HepG2 (cell line): ENCODE data around the gene ZNF19. TPM values are rescaled to one million over a fixed set of nuclear protein-coding genes. Genes with fewer than 3 reads are reported as not detected.
A peak's percentile ranks its signal among the peaks of the same experiment; 100 is the strongest.

Experiments
- ADNP ChIP-seq: sonication (generic); formaldehyde crosslinking; IDR thresholded peaks from 2 replicates; pipeline ENCODE4 v1.4.0; 2020; ENCODE audit warnings: missing genetic modification reagents
- ATF4 ChIP-seq, 2 experiments: fragments of 450-650 bp in 1 of 2; sonication (generic) in 1 of 2; formaldehyde crosslinking; IDR thresholded peaks; 2 replicates each; pipeline versions ENCODE4 v1.5.0 to v1.8.0; 2020 to 2022; ENCODE audit warnings: mild to moderate bottlenecking in 1 of 2, missing genetic modification reagents in 1 of 2
- CBFB ChIP-seq: sonication (generic); formaldehyde crosslinking; IDR thresholded peaks from 2 replicates; pipeline ENCODE4 v1.4.0; 2020; ENCODE audit warnings: missing genetic modification reagents
- ETV5 ChIP-seq: IDR thresholded peaks from 2 replicates; pipeline ENCODE4 v1.6.1; 2018; ENCODE audit warnings: missing biosample characterization, missing genetic modification reagents, inconsistent platforms, borderline replicate concordance
- FOXK2 ChIP-seq: fragments of 450-650 bp; IDR thresholded peaks from 2 replicates; pipeline ENCODE4 v1.6.1; 2016
- ISL2 ChIP-seq: sonication (generic); formaldehyde crosslinking; IDR thresholded peaks from 2 replicates; pipeline ENCODE4 v1.5.0; 2020; ENCODE audit warnings: missing genetic modification reagents
- KDM6A ChIP-seq: IDR thresholded peaks from 2 replicates; pipeline ENCODE4 v1.6.1; 2016; ENCODE audit warnings: low read depth
- MXI1 ChIP-seq: IDR thresholded peaks from 3 replicates; pipeline ENCODE4 v1.6.1; 2012; ENCODE audit warnings: low read depth, low read length, inconsistent platforms, borderline replicate concordance
- NFE2L1 ChIP-seq: sonication (generic); formaldehyde crosslinking; IDR thresholded peaks from 2 replicates; pipeline ENCODE4 v1.4.0; 2020; ENCODE audit warnings: missing genetic modification reagents, mild to moderate bottlenecking, borderline replicate concordance
- RBM22 ChIP-seq: fragments of 200-400 bp; formaldehyde crosslinking; optimal IDR thresholded peaks from 2 replicates; pipeline ENCODE3; 2017; ENCODE audit warnings: mild to moderate bottlenecking, low read length, moderate library complexity
- SRSF1 ChIP-seq: fragments of 200-400 bp; formaldehyde crosslinking; optimal IDR thresholded peaks from 2 replicates; pipeline ENCODE3; 2017; ENCODE audit warnings: mild to moderate bottlenecking, low read depth, low read length, moderate library complexity
- TBX2 ChIP-seq: sonication (generic); formaldehyde crosslinking; IDR thresholded peaks from 2 replicates; pipeline ENCODE4 v1.5.0; 2020; ENCODE audit warnings: missing genetic modification reagents, mild to moderate bottlenecking, borderline replicate concordance
- WIZ ChIP-seq: sonication (generic); formaldehyde crosslinking; IDR thresholded peaks from 2 replicates; pipeline ENCODE4 v1.5.1; 2020; ENCODE audit warnings: mild to moderate bottlenecking, missing genetic modification reagents
- ZBTB8A ChIP-seq: sonication (generic); formaldehyde crosslinking; IDR thresholded peaks from 2 replicates; pipeline ENCODE4 v1.4.0; 2020; ENCODE audit warnings: mild to moderate bottlenecking, low read depth, missing genetic modification reagents, borderline replicate concordance
- ZNF20 ChIP-seq: sonication (generic); formaldehyde crosslinking; IDR thresholded peaks from 2 replicates; pipeline ENCODE4 v1.4.0; 2020; ENCODE audit warnings: mild to moderate bottlenecking, moderate library complexity, missing genetic modification reagents
- ZNF513 ChIP-seq: sonication (generic); formaldehyde crosslinking; conservative IDR thresholded peaks from 2 replicates; pipeline ENCODE4 v1.5.0; 2020; ENCODE audit warnings: missing genetic modification reagents
- ZNF816 ChIP-seq: sonication (generic); formaldehyde crosslinking; IDR thresholded peaks from 2 replicates; pipeline ENCODE4 v1.8.0; 2022; ENCODE audit warnings: missing genetic modification reagents, mild to moderate bottlenecking, borderline replicate concordance
- polyA plus RNA-seq, 8 experiments: library from polyadenylated mRNA; depleted of rRNA in 3 of 8; stranded (reverse) in 7 of 8; unstranded in 1 of 8; fragments of >200 nt; fragmentation: Illumina TruSeq in 4 of 8; extraction: Trizol in 4 of 8; gene quantifications; 2 replicates each; pipeline versions ENCODE4 v1.2.1 to v1.2.3, GENCODE V29; 2011 to 2016; ENCODE audit warnings: low read depth in 4 of 8, missing spikeins in 1 of 8, mixed read lengths in 1 of 8; ENCODE audit not compliant: insufficient read depth in 1 of 8
- total RNA-seq, 5 experiments: library from RNA; depleted of rRNA; stranded (reverse); fragments of >200 nt; fragmentation: Illumina TruSeq; extraction: Trizol; gene quantifications; 2 replicates each; pipeline ENCODE4 v1.2.3, GENCODE V29; 2016; ENCODE audit warnings: low read depth in 1 of 5
- TF ChIP-seq, protein P1 (sequence below): sonication (generic); formaldehyde crosslinking; IDR thresholded peaks from 2 replicates; pipeline ENCODE4 v1.4.0; 2020; ENCODE audit warnings: missing genetic modification reagents, borderline replicate concordance
- TF ChIP-seq, protein P2 (sequence below): sonication (generic); formaldehyde crosslinking; IDR thresholded peaks from 2 replicates; pipeline ENCODE4 v1.4.0; 2020; ENCODE audit warnings: missing genetic modification reagents, borderline replicate concordance
- TF ChIP-seq, protein P3 (sequence below): sonication (generic); formaldehyde crosslinking; IDR thresholded peaks from 2 replicates; pipeline ENCODE4 v1.4.0; 2020; ENCODE audit warnings: missing genetic modification reagents; ENCODE audit errors: not compliant biosample characterization

Gene ZNF19
- total and polyA plus RNA-seq, 2 of the 13 experiments (the other 11 are each of a cell fraction or from before 2014, with no cell fraction given), result 3.2 to 5.8 TPM

- TF ChIP-seq KDM6A (no peak; the same call in 1 of the 2 replicates), ZBTB8A (CRISPR knock-in tag) (peak; percentile 91), WIZ (peak; percentile 90), ISL2 (CRISPR knock-in tag) (peak; percentile 92), NFE2L1 (CRISPR knock-in tag) (no peak; the same call in 1 of the 2 replicates), RBM22 (peak; percentile 99), ZNF20 (CRISPR knock-in tag) (no peak), SRSF1 (no peak), CBFB (CRISPR knock-in tag) (peak; percentile 84), TBX2 (peak; percentile 93), MXI1 (0 out of 3 replicates have a peak, but pooled peaks have one; percentile 70), ETV5 (peak; percentile 77; the same call in 1 of the 2 replicates), FOXK2 (peak; percentile 66), ADNP (CRISPR knock-in tag) (peak; percentile 74; the same call in 1 of the 2 replicates), ATF4 (CRISPR knock-in tag; IDR thresholded peaks at IDR 0.05) (peak in 1 of 2 experiments; percentile 79; a peak in 1 of 4 replicates), ZNF513 (peak; percentile 91), ZNF816 (CRISPR knock-in tag) (0 out of 2 replicates have a peak, but pooled peaks have one; percentile 38)
- TF ChIP-seq, protein P1, sequence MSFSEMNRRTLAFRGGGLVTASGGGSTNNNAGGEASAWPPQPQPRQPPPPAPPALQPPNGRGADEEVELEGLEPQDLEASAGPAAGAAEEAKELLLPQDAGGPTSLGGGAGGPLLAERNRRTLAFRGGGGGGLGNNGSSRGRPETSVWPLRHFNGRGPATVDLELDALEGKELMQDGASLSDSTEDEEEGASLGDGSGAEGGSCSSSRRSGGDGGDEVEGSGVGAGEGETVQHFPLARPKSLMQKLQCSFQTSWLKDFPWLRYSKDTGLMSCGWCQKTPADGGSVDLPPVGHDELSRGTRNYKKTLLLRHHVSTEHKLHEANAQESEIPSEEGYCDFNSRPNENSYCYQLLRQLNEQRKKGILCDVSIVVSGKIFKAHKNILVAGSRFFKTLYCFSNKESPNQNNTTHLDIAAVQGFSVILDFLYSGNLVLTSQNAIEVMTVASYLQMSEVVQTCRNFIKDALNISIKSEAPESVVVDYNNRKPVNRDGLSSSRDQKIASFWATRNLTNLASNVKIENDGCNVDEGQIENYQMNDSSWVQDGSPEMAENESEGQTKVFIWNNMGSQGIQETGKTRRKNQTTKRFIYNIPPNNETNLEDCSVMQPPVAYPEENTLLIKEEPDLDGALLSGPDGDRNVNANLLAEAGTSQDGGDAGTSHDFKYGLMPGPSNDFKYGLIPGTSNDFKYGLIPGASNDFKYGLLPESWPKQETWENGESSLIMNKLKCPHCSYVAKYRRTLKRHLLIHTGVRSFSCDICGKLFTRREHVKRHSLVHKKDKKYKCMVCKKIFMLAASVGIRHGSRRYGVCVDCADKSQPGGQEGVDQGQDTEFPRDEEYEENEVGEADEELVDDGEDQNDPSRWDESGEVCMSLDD (CRISPR knock-in tag), result peak; percentile 87; the same call in 1 of the 2 replicates
- TF ChIP-seq, protein P2, sequence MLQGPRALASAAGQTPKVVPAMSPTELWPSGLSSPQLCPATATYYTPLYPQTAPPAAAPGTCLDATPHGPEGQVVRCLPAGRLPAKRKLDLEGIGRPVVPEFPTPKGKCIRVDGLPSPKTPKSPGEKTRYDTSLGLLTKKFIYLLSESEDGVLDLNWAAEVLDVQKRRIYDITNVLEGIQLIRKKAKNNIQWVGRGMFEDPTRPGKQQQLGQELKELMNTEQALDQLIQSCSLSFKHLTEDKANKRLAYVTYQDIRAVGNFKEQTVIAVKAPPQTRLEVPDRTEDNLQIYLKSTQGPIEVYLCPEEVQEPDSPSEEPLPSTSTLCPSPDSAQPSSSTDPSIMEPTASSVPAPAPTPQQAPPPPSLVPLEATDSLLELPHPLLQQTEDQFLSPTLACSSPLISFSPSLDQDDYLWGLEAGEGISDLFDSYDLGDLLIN, result peak; percentile 9; the same call in 1 of the 2 replicates
- TF ChIP-seq, protein P3, sequence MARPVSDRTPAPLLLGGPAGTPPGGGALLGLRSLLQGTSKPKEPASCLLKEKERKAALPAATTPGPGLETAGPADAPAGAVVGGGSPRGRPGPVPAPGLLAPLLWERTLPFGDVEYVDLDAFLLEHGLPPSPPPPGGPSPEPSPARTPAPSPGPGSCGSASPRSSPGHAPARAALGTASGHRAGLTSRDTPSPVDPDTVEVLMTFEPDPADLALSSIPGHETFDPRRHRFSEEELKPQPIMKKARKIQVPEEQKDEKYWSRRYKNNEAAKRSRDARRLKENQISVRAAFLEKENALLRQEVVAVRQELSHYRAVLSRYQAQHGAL (CRISPR knock-in tag), result peak; percentile 54
These were observed 62.9 kb downstream of the ZNF19 start (continued) for GRCh38 chr16:71426069-71426879.
